GM19328 (cell line): ENCODE results near the gene PCCB.
"Not testable (repeated sequence)": the region's sequence is repeated elsewhere in the genome, so short reads cannot be mapped to it uniquely, and the experiment has no call there.

Experiments
- ATAC-seq: cut with Tn5 transposase; IDR thresholded peaks from one replicate; pipeline ENCODE4 v1.9.1; 2021; ENCODE audit warnings: mild to moderate bottlenecking, moderate library complexity; ENCODE audit not compliant: unreplicated experiment

The PCCB gene

GRCh38 chr3:136261826-136262225, 11.7 kb downstream of the PCCB start:
- no peak for ATAC-seq

DNA sequence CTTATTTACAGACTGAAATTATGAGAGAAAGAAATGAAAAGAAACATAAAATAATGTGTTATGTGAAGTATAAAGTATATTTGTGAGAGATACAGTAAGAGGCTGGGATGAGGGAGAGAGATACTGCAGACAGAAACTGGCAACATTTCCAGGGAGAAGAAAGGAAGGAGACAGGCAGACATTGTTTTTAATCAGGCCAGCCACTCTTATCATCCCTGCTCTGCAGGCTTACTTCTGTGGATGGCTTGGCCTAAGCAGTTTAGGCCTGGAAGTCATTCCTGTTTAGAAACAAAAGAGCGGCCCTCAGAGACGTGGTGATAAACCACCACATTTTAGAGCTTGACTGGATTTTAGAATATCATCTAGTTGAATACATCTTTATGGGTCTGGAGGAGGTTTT, 12.4 kb downstream of the PCCB start:
- no peak for ATAC-seq

GRCh38 chr3:136263251-136263650, 13.1 kb downstream of the PCCB start:
- no peak for ATAC-seq

GRCh38 chr3:136266468-136267125, 16.5 kb downstream of the PCCB start:
- not testable (repeated sequence) for ATAC-seq

DNA sequence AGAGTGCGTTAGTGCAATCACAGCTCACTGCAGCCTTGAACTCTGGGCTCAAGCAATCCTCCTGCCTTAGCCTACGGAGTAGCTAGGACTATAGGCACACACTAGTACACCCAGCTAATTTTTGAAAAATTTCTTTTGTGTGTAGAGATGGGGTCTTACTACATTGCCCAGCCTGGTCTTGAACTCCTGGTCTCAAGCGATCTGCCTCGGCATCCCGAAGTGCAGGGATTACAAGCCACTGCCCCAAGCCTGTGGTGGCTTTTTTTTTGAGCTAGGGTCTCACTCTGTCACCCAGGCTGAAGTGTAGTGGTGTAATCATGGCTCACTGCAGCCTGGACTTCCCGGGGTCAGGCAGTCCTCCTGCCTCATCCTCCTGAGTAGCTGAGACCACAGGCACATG, 17.1 kb downstream of the PCCB start:
- ATAC-seq = no peak

DNA sequence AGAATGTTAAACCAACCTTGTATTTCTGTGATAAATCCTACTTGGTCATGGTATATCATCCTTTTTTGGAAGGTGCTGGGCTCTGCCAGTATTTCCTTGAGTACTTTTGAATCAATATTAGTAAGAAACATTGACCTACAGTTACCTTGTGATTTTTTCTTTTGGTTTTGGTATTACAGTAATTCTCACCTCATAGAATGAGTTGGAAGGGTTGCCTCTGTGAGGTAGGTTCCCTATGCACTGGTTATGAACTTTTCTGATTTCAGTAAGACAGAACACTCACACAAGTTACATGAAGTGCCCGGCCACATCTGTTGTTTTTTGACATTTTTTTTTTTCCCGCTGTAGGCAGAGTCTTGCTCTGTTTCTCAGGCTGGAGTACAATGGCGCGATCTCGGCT, 20.0 kb downstream of the PCCB start:
- no peak for ATAC-seq

- not testable (repeated sequence) for ATAC-seq
Observed at GRCh38 chr3:136271626-136272025, 21.5 kb downstream of the PCCB start.

DNA sequence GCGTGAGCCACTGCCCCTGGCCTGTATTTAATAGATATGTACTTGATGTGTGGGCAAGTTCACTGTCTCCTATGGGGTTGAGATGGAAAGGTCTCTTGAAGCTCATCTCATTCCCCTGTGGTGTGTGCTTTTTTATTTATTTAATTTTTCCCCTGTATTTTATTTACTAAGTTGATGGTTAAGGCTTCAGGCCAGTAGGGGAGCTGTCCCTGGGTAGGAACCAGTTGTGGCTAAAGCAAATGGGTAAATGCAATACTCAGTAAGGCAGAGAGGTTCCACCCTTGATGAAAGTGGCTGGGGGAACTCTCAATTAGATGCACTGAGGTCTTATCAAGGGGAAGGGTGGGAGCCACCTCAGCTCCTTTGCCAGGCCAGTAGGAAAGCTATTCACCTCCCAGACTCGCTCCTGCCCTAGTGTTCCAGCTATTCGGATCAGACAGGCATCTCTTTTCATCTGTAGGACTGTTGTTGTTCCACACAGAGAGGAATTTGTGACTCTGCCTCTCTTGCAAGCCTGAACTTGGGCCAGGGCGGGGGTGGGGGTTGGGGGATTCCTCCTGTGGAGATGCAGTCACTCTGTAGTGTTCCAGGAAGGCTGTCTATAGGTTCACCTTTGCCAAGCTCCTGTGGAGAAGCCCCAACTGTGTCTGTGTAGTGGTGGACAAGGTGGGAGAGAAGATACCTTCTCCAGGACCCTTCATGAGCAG, 26.1 kb downstream of the PCCB start:
- no peak for ATAC-seq

GRCh38 chr3:136277115-136277514, 27.0 kb downstream of the PCCB start:
- ATAC-seq = no peak

GRCh38 chr3:136277634-136278033, 27.5 kb downstream of the PCCB start:
- ATAC-seq = no peak

DNA sequence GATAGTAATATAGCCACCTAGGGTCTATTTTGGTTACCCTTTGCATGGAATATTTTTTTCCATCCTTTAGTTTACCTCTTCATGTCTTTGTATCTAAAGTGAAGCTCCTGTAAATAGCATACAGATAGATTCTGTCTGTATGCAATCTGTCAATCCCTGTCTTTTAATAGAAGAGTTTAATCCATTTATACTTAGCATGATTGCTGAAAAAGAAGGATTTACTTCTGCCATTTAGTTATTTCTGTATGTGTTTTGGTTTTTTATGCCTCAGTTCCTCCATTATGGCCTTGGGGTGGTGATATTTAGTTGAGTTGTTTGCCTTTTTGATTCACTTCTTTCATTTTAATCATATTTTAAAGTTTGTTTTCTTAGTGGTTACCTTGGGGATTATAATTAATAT, 29.0 kb downstream of the PCCB start:
- no peak for ATAC-seq

DNA sequence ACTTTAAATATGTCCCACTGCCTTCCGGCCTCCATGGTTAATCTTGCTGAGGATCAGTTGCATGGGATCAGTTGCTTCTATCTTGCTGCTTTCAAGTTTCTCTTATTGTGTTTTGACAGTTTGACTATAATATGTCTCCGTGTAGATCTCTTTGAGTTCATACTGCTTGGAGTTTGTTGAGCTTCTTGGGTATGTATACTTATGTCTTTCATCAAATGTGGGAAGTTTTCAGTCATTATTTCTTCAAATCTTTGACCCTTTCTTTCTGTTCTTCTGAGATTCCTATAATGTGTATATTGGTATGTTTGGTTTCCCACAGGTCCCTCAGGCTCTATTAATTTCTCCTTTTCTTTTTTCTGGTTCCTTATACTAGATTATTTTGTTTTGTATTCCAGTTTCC, 30.8 kb downstream of the PCCB start:
- no peak for ATAC-seq

DNA sequence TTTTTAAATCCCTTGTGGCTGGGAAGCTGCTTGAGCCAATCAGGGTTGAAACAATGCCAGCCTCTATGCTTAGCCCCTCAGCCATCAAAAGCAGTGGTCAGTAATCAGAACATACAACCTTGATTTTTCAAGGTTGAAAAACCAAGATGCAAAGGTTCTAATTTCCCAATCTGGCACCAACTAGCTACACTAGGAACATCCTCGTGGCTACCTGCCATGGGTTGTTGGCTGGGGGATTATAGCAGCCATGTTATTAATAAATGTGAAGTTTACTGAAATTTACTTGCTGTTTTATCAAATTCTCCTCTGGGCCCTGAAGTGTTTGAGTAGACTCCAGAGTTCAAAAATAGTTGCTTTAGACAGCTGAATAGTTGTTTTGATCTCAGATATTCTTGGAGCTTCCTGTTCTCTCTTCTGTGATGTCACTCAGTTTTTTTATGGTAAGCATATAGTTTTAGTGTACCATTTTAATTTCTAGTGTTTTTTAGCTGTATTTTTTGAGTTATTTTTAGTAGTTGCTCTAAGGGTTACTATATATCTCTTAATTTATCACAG, 31.9 kb downstream of the PCCB start:
- no peak for ATAC-seq

GRCh38 chr3:136283627-136284026, 33.5 kb downstream of the PCCB start:
- no peak for ATAC-seq

DNA sequence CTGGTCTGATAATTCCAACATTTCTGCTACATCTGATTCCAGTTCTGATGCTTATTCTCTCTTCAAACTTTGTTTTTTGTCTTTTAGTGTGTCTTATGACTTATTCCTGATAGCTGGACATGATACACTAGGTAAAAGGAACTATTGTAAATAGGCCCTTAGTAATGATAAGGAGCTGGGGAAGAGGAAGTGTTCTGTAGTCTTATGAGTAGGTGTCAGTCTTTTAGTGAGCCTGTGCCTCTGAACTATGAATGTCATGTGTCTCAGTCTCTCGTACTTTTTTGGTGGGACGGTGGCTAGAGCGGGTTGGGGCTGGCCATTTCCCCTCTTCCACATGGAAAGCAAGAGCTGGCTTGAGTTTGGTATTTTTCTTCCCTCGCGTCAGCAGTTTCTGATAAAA, 41.2 kb downstream of the PCCB start:
- ATAC-seq = no peak

DNA sequence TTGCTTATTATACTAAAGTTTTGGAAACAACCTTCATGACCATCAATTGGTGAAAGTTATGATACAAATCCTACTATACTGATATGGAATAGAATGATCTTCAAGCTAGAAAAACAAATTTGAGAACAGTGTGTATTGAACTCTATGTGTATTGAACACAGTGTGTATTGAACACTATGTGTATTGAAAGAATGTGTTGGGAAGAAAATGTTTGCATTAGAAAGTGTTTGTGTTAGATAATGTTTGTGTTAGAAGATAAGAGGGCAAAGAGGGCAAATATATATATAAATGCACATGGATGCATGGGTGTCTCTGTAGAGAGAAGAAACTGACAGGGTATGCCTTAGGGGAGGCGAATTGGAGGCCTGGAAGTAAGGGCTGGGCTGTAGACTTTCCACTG, 42.4 kb downstream of the PCCB start:
- no peak for ATAC-seq

- no peak for ATAC-seq
Observed at GRCh38 chr3:136293279-136293678, 43.1 kb downstream of the PCCB start.

DNA sequence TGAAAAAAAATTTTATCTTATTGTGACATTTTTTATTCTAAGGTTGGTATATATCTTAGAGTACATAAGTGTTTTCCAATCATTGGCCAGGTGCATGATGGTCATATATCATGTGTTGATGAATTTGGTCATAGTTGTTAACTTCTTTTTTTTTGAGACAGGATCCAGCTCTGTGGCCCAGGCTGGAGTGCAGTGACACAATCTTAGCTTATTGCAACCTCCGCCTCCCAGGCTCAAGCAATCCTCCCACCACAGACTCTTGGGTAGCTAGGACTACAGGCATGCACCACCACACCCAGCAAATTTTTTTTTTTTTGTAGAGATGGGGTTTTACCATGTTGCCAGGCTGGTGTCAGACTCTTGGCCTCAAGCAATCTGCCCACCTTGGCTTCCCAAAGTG, 44.0 kb downstream of the PCCB start:
- no peak for ATAC-seq

DNA sequence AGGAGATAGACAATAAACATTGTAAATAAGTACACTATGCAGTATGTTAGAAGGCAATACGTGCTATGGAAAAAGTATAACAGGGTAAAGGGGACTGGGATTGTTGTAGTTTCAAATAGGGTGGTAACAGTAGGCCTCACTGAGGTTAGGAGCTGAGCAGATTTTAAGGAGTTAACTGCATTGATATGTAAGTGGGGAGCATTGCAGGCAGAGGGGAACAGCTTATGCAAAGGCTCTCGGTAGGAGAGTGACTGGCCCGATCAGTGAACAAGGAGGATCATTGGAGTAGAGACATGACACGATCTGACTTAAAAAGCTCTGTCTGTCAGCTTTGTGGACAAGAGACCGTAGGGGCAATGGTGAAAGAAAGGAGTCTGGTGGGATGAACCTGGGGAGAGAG, 46.8 kb downstream of the PCCB start:
- ATAC-seq = no peak

GRCh38 chr3:136297826-136298225, 47.7 kb downstream of the PCCB start:
- no peak for ATAC-seq

- no peak for ATAC-seq
Observed at GRCh38 chr3:136300444-136300843, 50.3 kb downstream of the PCCB start.

- ATAC-seq = no peak
Observed at GRCh38 chr3:136305879-136306278, 55.7 kb downstream of the PCCB start.
